Muscle of leg (tissue), 11 donors: ENCODE measurements around the gene UIMC1. TPM values are rescaled to one million over a fixed set of nuclear protein-coding genes. Genes with fewer than 3 reads are reported as not detected.

ENCODE experiments used
- DNase-seq: peaks from one replicate; pipeline ENCODE4 v3.0.0; 2013
- H3K27ac ChIP-seq: one replicate; pipeline ENCODE4 v1.5.1; 2013; ENCODE audit warnings: mild to moderate bottlenecking, low read length, control low read depth
- H3K27me3 ChIP-seq: one replicate; pipeline ENCODE4 v1.6.1; 2013; ENCODE audit warnings: low read length; ENCODE audit not compliant: control insufficient read depth, insufficient read depth
- H3K36me3 ChIP-seq: one replicate; pipeline ENCODE4 v1.6.1; 2013; ENCODE audit warnings: low read length; ENCODE audit not compliant: control insufficient read depth, insufficient read depth
- H3K4me1 ChIP-seq: one replicate; pipeline ENCODE4 v1.6.1; 2013; ENCODE audit warnings: low read length; ENCODE audit not compliant: control insufficient read depth, insufficient read depth
- H3K4me3 ChIP-seq: one replicate; pipeline ENCODE4 v1.5.1; 2013; ENCODE audit warnings: low read length, control low read depth
- H3K9me3 ChIP-seq: replicated peaks from 2 replicates; pipeline ENCODE4 v1.6.1; 2013; ENCODE audit warnings: low read depth, low read length; ENCODE audit not compliant: control insufficient read depth
- WGBS: methylation state at CpG from one replicate; pipeline ENCODE4 v1.1.5; 2013; ENCODE audit warnings: missing lambda C conversion rate; ENCODE audit not compliant: insufficient coverage; 5-methylcytosine and 5-hydroxymethylcytosine counted together
- polyA plus RNA-seq, 8 donors: library from polyadenylated mRNA; unstranded; fragments of 120-200 nt; gene quantifications; one replicate each; pipeline versions ENCODE4 v1.2.1 to v1.2.3, GENCODE V29; 2013; ENCODE audit warnings: inconsistent platforms in 1 of 8, low replicate concordance in 1 of 8; ENCODE audit not compliant: insufficient read length in 8 of 8, insufficient read depth in 1 of 8
- total RNA-seq: library from RNA; stranded (reverse); fragments of 120-200 nt; gene quantifications from one replicate; pipeline ENCODE4 v1.2.4, GENCODE V29; 2013

UIMC1 gene
- total and polyA plus RNA-seq, 9 donors = 23.1 to 31.1 (median 28.3) TPM

DNA sequence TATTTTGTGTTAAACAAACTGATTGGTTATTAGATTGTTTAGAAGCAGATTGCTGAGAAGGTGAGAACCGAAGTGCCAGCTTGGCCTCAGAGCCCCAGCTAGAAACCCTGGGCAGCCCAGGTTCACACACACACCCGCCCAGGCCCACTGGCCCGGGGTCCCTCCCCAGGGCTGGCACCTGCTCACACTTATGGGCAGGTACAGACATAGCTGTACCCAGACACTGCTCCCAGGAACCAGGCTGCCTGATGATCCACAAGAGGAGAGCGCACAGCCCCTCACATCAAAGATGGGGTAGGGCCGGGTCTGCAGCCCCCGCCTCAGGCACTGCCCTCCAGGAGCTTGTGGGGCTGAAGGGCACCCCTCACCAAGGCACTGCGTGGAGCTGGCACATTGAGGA, 140.6 kb downstream of the UIMC1 start:
- H3K9me3 ChIP-seq = no peaks in the 10 kb centered on the region
- no peak for DNase-seq
- H3K4me3 ChIP-seq = no peak overlapping the region
- H3K27me3 ChIP-seq = peaks cover 67% of the 10 kb centered on the region
- H3K36me3 ChIP-seq = no peaks in the 10 kb centered on the region
- no peaks in the 10 kb centered on the region for H3K4me1 ChIP-seq
- WGBS = 89% methylated on average over 5 of the region's 7 CpGs
- H3K27ac ChIP-seq = no peak overlapping the region

DNA sequence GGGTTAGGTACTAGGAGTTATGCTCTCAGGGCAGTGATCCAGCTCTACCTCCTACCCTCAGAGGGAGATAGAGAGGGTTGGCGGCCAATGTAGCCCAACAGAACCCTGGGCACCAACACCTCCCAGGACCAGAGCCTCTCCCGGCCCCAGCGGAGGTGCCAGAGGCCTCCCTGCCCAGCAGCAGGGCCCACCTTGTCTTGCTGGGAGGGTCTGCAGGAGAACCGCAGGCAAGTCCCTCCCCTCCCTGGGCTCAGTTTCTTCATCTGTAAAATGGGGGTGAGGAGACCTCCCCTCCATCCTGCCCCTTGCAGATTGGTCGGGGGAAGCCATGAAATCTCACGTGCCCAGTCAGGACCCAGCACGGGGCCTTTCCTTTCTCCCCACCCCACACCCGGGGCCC, 141.8 kb downstream of the UIMC1 start:
- WGBS = 73% methylated on average over 3 of the region's 8 CpGs
- Histone ChIP-seq H3K4me1 (no peaks in the 10 kb centered on the region), H3K4me3 (no peak overlapping the region), H3K27me3 (peaks cover 66% of the 10 kb centered on the region), H3K36me3 (no peaks in the 10 kb centered on the region), H3K27ac (no peak overlapping the region), H3K9me3 (no peaks in the 10 kb centered on the region)
- DNase-seq = no peak

GRCh38 chr5:176863765-176864098, 142.8 kb downstream of the UIMC1 start:
- no peaks in the 10 kb centered on the region for H3K9me3 ChIP-seq

DNA sequence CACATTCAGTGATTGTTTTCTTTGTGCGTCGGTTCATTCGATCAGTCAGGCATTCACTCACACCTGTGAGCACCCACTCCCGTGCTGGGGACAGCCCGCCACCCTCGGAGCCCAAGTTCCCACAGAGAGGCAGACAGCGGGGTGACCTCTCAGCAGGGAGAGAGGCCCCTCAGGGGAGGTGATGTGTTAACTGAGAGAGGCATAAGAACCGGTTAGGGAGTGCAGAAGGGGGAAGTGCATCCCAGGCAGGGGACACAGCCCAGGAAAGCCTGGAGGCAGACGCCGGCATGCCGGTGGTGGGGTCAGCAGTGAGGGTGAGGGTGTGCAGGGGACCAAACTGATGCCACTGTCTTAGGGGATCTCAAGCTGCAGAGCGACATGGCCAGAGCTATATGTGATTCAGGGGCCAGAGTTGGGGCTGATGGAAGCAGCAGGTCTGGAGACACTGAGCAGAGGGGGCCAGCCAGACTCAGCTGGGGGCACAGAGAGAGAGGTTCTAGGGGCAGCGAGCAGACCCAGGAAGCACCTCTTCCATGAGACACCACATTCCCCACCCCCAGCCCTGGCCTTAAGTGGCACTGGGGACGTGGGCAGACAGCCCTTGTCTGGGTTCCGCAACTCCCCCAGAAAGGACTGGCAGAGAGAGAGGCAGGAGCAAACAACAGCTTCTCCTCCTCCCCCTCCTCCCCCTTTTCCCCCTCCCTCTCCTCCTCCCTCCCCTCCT, 143.4 kb downstream of the UIMC1 start:
- Histone ChIP-seq H3K27me3 (peaks cover 70% of the 10 kb centered on the region), H3K36me3 (no peaks in the 10 kb centered on the region), H3K27ac (no peak overlapping the region), H3K4me3 (no peak overlapping the region), H3K4me1 (no peaks in the 10 kb centered on the region), H3K9me3 (no peaks in the 10 kb centered on the region)
- WGBS = 14% methylated on average over 9 of the region's 15 CpGs
- DNase-seq = no peak

More at GRCh38 chr5:176863765-176864098, 142.8 kb downstream of the UIMC1 start:
- WGBS = 26% methylated on average over 5 of the region's 5 CpGs
- H3K27me3 ChIP-seq = peaks cover 70% of the 10 kb centered on the region
- no peaks in the 10 kb centered on the region for H3K4me1 ChIP-seq
- H3K36me3 ChIP-seq = no peaks in the 10 kb centered on the region
- H3K27ac ChIP-seq = no peak overlapping the region
- no peak for DNase-seq
- no peak overlapping the region for H3K4me3 ChIP-seq

- Histone ChIP-seq H3K9me3 (no peaks in the 10 kb centered on the region), H3K27ac (no peak overlapping the region), H3K27me3 (peaks cover 63% of the 10 kb centered on the region), H3K4me3 (no peak overlapping the region), H3K36me3 (no peaks in the 10 kb centered on the region), H3K4me1 (no peaks in the 10 kb centered on the region)
- no peak for DNase-seq
- WGBS = 64% methylated on average over 18 of the region's 28 CpGs
These were observed 144.1 kb downstream of the UIMC1 start for GRCh38 chr5:176862330-176862995.

DNA sequence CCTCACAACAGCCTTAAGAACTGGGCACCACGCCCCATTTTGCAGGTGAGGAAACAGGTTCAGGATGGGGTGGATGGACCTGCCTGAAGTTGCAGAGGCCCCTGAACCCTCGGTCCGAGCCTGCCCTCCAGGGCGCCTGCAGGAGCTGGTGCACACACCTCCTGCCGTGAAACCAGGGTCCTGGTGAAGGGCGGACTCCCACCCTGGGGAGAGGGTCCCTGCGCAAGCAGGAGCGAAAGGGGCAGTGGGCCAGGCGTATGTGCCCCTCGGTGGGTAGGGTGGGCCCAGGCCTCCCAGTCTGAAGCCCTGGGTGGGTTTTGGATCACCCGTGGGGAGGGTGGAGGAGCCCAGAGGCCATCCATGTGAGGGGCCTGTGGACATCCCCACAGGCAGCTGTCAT, 145.3 kb downstream of the UIMC1 start:
- H3K4me3 ChIP-seq = no peak overlapping the region
- H3K4me1 ChIP-seq = no peaks in the 10 kb centered on the region
- WGBS = 81% methylated on average over 11 of the region's 11 CpGs
- DNase-seq = no peak
- H3K36me3 ChIP-seq = no peaks in the 10 kb centered on the region
- H3K27me3 ChIP-seq = peaks cover 51% of the 10 kb centered on the region
- no peaks in the 10 kb centered on the region for H3K9me3 ChIP-seq
- H3K27ac ChIP-seq = no peak overlapping the region

DNA sequence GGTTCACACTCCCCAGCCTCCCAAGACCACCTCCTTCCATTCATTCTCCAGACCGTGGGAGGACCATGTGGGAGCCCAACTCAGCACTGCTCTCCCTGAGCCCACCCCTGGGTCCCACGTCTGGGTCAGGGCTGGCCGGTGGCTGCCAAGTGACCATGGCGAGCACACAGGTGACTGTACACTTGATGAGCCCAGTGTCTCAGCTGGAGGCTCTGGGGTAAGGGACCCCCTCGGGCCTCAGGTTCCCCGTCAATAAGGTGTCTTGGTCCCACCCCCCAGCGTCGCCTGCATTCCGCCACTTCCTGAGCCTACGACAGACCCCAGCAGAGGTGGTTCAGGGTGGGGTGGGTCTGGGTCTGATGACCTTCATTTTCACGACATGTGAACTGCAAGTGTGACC, 146.2 kb downstream of the UIMC1 start:
- 61% methylated on average over 11 of the region's 11 CpGs for WGBS
- Histone ChIP-seq H3K36me3 (no peaks in the 10 kb centered on the region), H3K9me3 (no peaks in the 10 kb centered on the region), H3K27ac (no peak overlapping the region), H3K4me3 (no peak overlapping the region), H3K27me3 (peaks cover 42% of the 10 kb centered on the region), H3K4me1 (no peaks in the 10 kb centered on the region)
- no peak for DNase-seq

GRCh38 chr5:176859916-176860315, 146.7 kb downstream of the UIMC1 start:
- Histone ChIP-seq H3K9me3 (no peaks in the 10 kb centered on the region), H3K4me1 (no peaks in the 10 kb centered on the region), H3K27ac (no peak overlapping the region), H3K27me3 (peaks cover 38% of the 10 kb centered on the region), H3K4me3 (no peak overlapping the region), H3K36me3 (no peaks in the 10 kb centered on the region)
- 42% methylated on average over 4 of the region's 10 CpGs for WGBS
- no peak for DNase-seq

- H3K27me3 ChIP-seq = peaks cover 20% of the 10 kb centered on the region
These were observed 148.7 kb downstream of the UIMC1 start for GRCh38 chr5:176857894-176858273.

DNA sequence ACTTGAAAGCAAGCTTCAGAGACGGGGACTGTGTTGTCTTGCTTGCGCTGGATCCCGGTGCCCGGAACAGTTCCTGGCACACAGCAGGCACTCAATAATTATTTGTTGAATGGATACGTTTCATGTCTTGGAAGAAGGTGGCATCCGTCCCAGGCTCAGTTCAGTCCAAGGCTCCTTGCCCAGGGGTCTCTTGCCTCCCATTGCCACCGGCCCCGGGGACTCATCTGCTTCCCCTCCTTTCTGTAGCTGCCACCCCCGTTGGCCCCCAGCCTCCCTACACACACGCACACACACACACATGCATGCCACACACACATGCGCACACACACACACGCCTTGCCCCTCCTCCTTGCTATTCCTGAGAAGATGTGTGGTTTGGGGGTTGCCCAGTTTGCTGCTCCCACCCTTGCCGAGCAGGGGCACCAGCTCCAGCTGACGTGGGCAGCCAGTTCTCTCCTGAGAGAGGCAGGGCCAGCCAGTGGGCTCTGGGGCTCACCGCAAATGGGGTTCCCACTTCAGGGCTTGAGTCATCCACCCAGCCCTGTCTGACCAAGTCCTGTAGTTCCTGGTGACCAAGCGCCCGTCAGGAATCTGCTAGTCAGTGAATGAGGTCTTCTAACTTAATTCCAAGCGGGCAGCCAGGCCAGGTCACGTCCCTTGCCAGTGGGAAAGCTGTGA, 149.2 kb downstream of the UIMC1 start:
- H3K4me3 ChIP-seq = no peak overlapping the region
- 63% methylated on average over 8 of the region's 19 CpGs for WGBS
- peaks cover 14% of the 10 kb centered on the region for H3K27me3 ChIP-seq
- no peak for DNase-seq
- no peaks in the 10 kb centered on the region for H3K4me1 ChIP-seq
- no peaks in the 10 kb centered on the region for H3K9me3 ChIP-seq
- no peaks in the 10 kb centered on the region for H3K36me3 ChIP-seq
- H3K27ac ChIP-seq = no peak overlapping the region

More at GRCh38 chr5:176857894-176858273, 148.7 kb downstream of the UIMC1 start:
- Histone ChIP-seq H3K27ac (no peak overlapping the region), H3K4me3 (no peak overlapping the region), H3K36me3 (no peaks in the 10 kb centered on the region), H3K4me1 (no peaks in the 10 kb centered on the region), H3K9me3 (no peaks in the 10 kb centered on the region)
- 68% methylated on average over 8 of the region's 11 CpGs for WGBS
- DNase-seq = no peak
